EL (cell line): ENCODE data around the gene PTPRA.

Experiments
- DNase-seq: peaks from one replicate; pipeline ENCODE4 v3.0.0-alpha.2; 2016

PTPRA gene

GRCh38 chr20:2859330-2860121, 13.8 kb upstream of the PTPRA start:
- DNase-seq = peak; percentile 80

GRCh38 chr20:2864626-2865025, 8.7 kb upstream of the PTPRA start:
- DNase-seq = no peak

GRCh38 chr20:2865101-2865500, 8.2 kb upstream of the PTPRA start:
- DNase-seq = no peak

- DNase-seq = no peak
These were observed 7.7 kb upstream of the PTPRA start for GRCh38 chr20:2865630-2866029.

- DNase-seq = no peak
These were observed 7.0 kb upstream of the PTPRA start for GRCh38 chr20:2866236-2866635.

GRCh38 chr20:2867081-2867864, 6.0 kb upstream of the PTPRA start:
- DNase-seq = no peak

GRCh38 chr20:2869381-2869780, 3.9 kb upstream of the PTPRA start:
- no peak for DNase-seq

- peak; percentile 32 for DNase-seq
These were observed 2.2 kb upstream of the PTPRA start for GRCh38 chr20:2871111-2871465.

- no peak for DNase-seq
These were observed 1.4 kb upstream of the PTPRA start for GRCh38 chr20:2871661-2872458.

GRCh38 chr20:2872459-2873009, 747 bp upstream of the PTPRA start:
- DNase-seq = peak; percentile 71

GRCh38 chr20:2873747-2874041, 413 bp downstream of the PTPRA start:
- peak; percentile 64 for DNase-seq

- DNase-seq = peak; percentile 29
These were observed 1.2 kb downstream of the PTPRA start for GRCh38 chr20:2874456-2874855.

- no peak for DNase-seq
These were observed 2.5 kb downstream of the PTPRA start for GRCh38 chr20:2875690-2876203.

- no peak for DNase-seq
These were observed 5.2 kb downstream of the PTPRA start for GRCh38 chr20:2878515-2878914.

GRCh38 chr20:2879146-2879545, 5.9 kb downstream of the PTPRA start:
- DNase-seq = peak; percentile 82

GRCh38 chr20:2880650-2881049, 7.4 kb downstream of the PTPRA start:
- no peak for DNase-seq

- no peak for DNase-seq
These were observed 10.7 kb downstream of the PTPRA start for GRCh38 chr20:2883726-2884637.

GRCh38 chr20:2887715-2888114, 14.4 kb downstream of the PTPRA start:
- no peak for DNase-seq

GRCh38 chr20:2888224-2888955, 15.1 kb downstream of the PTPRA start:
- no peak for DNase-seq

GRCh38 chr20:2889209-2889608, 15.9 kb downstream of the PTPRA start:
- DNase-seq = no peak

- DNase-seq = no peak
These were observed 16.5 kb downstream of the PTPRA start for GRCh38 chr20:2889797-2890196.
